Measurements from ENCODE around the gene KIAA1958. TPM values are rescaled to one million over a fixed set of nuclear protein-coding genes. Genes with fewer than 3 reads are reported as not detected.

KIAA1958 gene
- total RNA-seq, 1 experiment from 2014 or later, result 4.2 TPM

DNA sequence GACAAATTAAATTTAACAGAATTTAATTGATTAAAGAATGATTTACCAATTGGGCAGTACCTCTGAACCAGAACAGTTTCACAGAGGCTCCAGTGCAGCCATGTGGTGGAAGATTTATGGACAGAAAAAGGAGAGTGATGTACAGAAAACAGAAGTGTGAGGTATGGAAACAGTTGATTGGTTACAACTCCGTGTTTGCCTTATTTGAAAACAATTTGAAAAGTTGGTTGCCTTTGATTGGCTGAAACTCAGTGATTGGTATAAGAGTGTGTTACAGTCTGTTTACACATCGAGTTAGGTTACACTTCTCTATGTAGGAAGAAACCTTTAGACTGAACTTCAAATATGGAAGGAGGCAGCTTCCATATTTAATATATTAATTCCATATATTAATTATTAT, 30.1 kb downstream of the KIAA1958 start:
- CTCF ChIA-PET, result no interaction called here

DNA sequence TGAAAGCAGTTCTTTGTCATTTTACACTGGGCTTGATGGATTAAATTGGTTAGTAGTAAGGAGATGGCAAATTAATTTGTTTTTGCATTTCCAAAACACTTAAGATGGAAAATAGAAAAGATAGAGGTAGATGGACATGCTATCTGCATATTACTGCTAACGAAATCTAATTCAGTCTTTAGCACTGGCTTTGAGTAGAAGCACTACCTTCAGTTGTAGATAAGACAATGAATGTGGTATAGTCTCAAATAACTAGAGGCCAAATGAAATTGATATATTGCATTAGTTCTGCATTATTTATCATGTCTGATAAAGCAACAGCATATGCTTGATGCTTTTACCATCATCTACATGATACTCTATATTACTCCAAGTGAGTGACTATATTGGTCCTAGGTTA, 33.4 kb downstream of the KIAA1958 start:
- no peak for DNase-seq
- Histone ChIP-seq H2AFZ (ENCODE audit: low read length) (no peak overlapping the region), H3K4me1 (ENCODE audit: insufficient read depth, low read length) (no peaks in the 10 kb centered on the region), H3F3A (ENCODE audit: low read length, unreplicated experiment) (no peaks in the 10 kb centered on the region), H3K27me3 (ENCODE audit: low read length) (no peaks in the 10 kb centered on the region), H3K36me3 (ENCODE audit: low read depth, low read length) (no peaks in the 10 kb centered on the region), H3K9me3 (ENCODE audit: low read length) (no peaks in the 10 kb centered on the region), H3K9me2 (replicated peaks; ENCODE audit: low read length) (no peaks in the 10 kb centered on the region), H3K79me2 (ENCODE audit: low read length) (no peaks in the 10 kb centered on the region), H3K27ac (ENCODE audit: low read length) (no peak overlapping the region), H3K4me3 (ENCODE audit: low read length) (no peak overlapping the region), H3K9ac (ENCODE audit: low read length) (no peak overlapping the region), H3K4me2 (ENCODE audit: low read length) (no peak overlapping the region), H4K20me1 (ENCODE audit: low read length) (no peaks in the 10 kb centered on the region)
- ChIA-PET POLR2A (ENCODE audit: unreplicated experiment) (no interaction called here), CTCF (no interaction called here)
- TF ChIP-seq EZH2 (IDR thresholded peaks at IDR 0.05; ENCODE audit: low read length, unreplicated experiment) (no peak), EZH2phosphoT487 (IDR thresholded peaks at IDR 0.05; ENCODE audit: borderline replicate concordance, low read length) (no peak)
- TF ChIP-seq, protein P1, sequence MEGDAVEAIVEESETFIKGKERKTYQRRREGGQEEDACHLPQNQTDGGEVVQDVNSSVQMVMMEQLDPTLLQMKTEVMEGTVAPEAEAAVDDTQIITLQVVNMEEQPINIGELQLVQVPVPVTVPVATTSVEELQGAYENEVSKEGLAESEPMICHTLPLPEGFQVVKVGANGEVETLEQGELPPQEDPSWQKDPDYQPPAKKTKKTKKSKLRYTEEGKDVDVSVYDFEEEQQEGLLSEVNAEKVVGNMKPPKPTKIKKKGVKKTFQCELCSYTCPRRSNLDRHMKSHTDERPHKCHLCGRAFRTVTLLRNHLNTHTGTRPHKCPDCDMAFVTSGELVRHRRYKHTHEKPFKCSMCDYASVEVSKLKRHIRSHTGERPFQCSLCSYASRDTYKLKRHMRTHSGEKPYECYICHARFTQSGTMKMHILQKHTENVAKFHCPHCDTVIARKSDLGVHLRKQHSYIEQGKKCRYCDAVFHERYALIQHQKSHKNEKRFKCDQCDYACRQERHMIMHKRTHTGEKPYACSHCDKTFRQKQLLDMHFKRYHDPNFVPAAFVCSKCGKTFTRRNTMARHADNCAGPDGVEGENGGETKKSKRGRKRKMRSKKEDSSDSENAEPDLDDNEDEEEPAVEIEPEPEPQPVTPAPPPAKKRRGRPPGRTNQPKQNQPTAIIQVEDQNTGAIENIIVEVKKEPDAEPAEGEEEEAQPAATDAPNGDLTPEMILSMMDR (conservative IDR thresholded peaks at IDR 0.05; ENCODE audit: low read depth, low read length), result no peak
- intact Hi-C loops (cut with micrococcal nuclease), result no loop called here
- BruUV-seq (replicated peaks), result no TSS peak
- no peak for ATAC-seq

More for the DNA sequence above, 30.1 kb downstream of the KIAA1958 start:
- Histone ChIP-seq H3K9ac (ENCODE audit: low read length) (no peak overlapping the region), H3K4me2 (ENCODE audit: low read length) (no peak overlapping the region), H3K9me3 (ENCODE audit: low read length) (no peaks in the 10 kb centered on the region), H3K79me2 (ENCODE audit: low read length) (no peaks in the 10 kb centered on the region), H3K27ac (ENCODE audit: low read length) (no peak overlapping the region), H3K4me3 (ENCODE audit: low read length) (no peak overlapping the region), H3K27me3 (ENCODE audit: low read length) (no peaks in the 10 kb centered on the region), H4K20me1 (ENCODE audit: low read length) (no peaks in the 10 kb centered on the region), H2AFZ (ENCODE audit: low read length) (no peak overlapping the region), H3F3A (ENCODE audit: low read length, unreplicated experiment) (no peaks in the 10 kb centered on the region), H3K9me2 (replicated peaks; ENCODE audit: low read length) (no peaks in the 10 kb centered on the region), H3K4me1 (ENCODE audit: insufficient read depth, low read length) (no peaks in the 10 kb centered on the region), H3K36me3 (ENCODE audit: low read depth, low read length) (no peaks in the 10 kb centered on the region)
- intact Hi-C loops (cut with micrococcal nuclease), result no loop called here
- no TSS peak for BruUV-seq (replicated peaks)
- DNase-seq, result no peak
- TF ChIP-seq, protein P1 (conservative IDR thresholded peaks at IDR 0.05; ENCODE audit: low read depth, low read length), result no peak
- TF ChIP-seq EZH2phosphoT487 (IDR thresholded peaks at IDR 0.05; ENCODE audit: borderline replicate concordance, low read length) (no peak), EZH2 (IDR thresholded peaks at IDR 0.05; ENCODE audit: low read length, unreplicated experiment) (no peak)
- no peak for ATAC-seq
- POLR2A ChIA-PET (ENCODE audit: unreplicated experiment), result no interaction called here

DNA sequence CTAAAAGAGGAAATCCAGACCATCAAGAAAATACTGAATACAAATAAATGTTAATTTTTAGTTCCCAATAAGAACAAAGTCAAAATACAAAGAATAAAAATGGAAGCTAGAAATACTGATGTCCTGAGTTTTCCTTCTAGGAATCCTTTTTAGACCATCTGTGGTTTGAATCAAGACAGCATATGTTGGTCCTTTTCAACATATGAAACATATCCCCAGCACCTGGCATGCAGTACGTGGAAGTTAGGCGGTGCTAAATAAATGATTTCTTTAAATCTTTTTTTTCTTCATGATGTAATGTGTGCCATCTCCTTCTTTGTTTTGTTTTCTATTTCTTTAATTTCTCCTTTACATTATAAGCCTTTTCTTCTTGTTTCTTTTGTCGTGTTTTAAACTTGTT, 34.0 kb downstream of the KIAA1958 start:
- no peaks in the 10 kb centered on the region for H3K9me3 ChIP-seq (ENCODE audit: low read length)
- BruUV-seq (replicated peaks), result no TSS peak
- no peak for ATAC-seq
- no peak overlapping the region for H3K9ac ChIP-seq (ENCODE audit: low read length)
- no peaks in the 10 kb centered on the region for H3K79me2 ChIP-seq (ENCODE audit: low read length)
- POLR2A ChIA-PET (ENCODE audit: unreplicated experiment), result no interaction called here
- no peaks in the 10 kb centered on the region for H3K36me3 ChIP-seq (ENCODE audit: low read depth, low read length)
- no peaks in the 10 kb centered on the region for H3K27me3 ChIP-seq (ENCODE audit: low read length)
- no peak overlapping the region for H3K4me2 ChIP-seq (ENCODE audit: low read length)
- H4K20me1 ChIP-seq (ENCODE audit: low read length), result no peaks in the 10 kb centered on the region
- TF ChIP-seq, protein P1 (conservative IDR thresholded peaks at IDR 0.05; ENCODE audit: low read depth, low read length), result no peak
- no peak for TF ChIP-seq EZH2phosphoT487 (IDR thresholded peaks at IDR 0.05; ENCODE audit: borderline replicate concordance, low read length)
- no peak for TF ChIP-seq EZH2 (IDR thresholded peaks at IDR 0.05; ENCODE audit: low read length, unreplicated experiment)
- CTCF ChIA-PET, result no interaction called here
- no peak overlapping the region for H3K27ac ChIP-seq (ENCODE audit: low read length)
- no peak for DNase-seq
- no peaks in the 10 kb centered on the region for H3K4me1 ChIP-seq (ENCODE audit: insufficient read depth, low read length)
- H3K4me3 ChIP-seq (ENCODE audit: low read length), result no peak overlapping the region
- no peaks in the 10 kb centered on the region for H3F3A ChIP-seq (ENCODE audit: low read length, unreplicated experiment)
- no peak overlapping the region for H2AFZ ChIP-seq (ENCODE audit: low read length)
- no peaks in the 10 kb centered on the region for H3K9me2 ChIP-seq (replicated peaks; ENCODE audit: low read length)
- intact Hi-C loops (cut with micrococcal nuclease), result no loop called here
